HG02623 (cell line): Measurements from ENCODE around the gene ZBTB44.
"Not testable (repeated sequence)": the region's sequence is repeated elsewhere in the genome, so short reads cannot be mapped to it uniquely, and the experiment has no call there.

Source experiments
- ATAC-seq: cut with Tn5 transposase; IDR thresholded peaks from one replicate; pipeline ENCODE4 v1.9.1; 2021; ENCODE audit warnings: moderate library complexity; ENCODE audit not compliant: unreplicated experiment

Gene ZBTB44

GRCh38 chr11:130313383-130314183 lies 1.1 kb downstream of the ZBTB44 start:
- no peak for ATAC-seq

- no peak for ATAC-seq
Measured at GRCh38 chr11:130312046-130312445, 2.7 kb downstream of the ZBTB44 start.

GRCh38 chr11:130310622-130311021 lies 4.1 kb downstream of the ZBTB44 start:
- ATAC-seq: no peak

- no peak for ATAC-seq
Measured at GRCh38 chr11:130308886-130309285, 5.8 kb downstream of the ZBTB44 start.

- no peak for ATAC-seq
Measured at GRCh38 chr11:130308059-130308458, 6.7 kb downstream of the ZBTB44 start.

GRCh38 chr11:130304651-130305050 lies 10.1 kb downstream of the ZBTB44 start:
- no peak for ATAC-seq

GRCh38 chr11:130301002-130301401 lies 13.7 kb downstream of the ZBTB44 start:
- ATAC-seq: no peak

- ATAC-seq: peak; percentile 49
Measured at GRCh38 chr11:130300567-130300966, 14.2 kb downstream of the ZBTB44 start.

GRCh38 chr11:130299978-130300377 lies 14.7 kb downstream of the ZBTB44 start:
- no peak for ATAC-seq

GRCh38 chr11:130295657-130296056 lies 19.1 kb downstream of the ZBTB44 start:
- ATAC-seq: no peak

- ATAC-seq: no peak
Measured at GRCh38 chr11:130282111-130282510, 32.6 kb downstream of the ZBTB44 start.

GRCh38 chr11:130281341-130281740 lies 33.4 kb downstream of the ZBTB44 start:
- not testable (repeated sequence) for ATAC-seq

GRCh38 chr11:130279989-130280388 lies 34.7 kb downstream of the ZBTB44 start:
- no peak for ATAC-seq

- ATAC-seq: no peak
Measured at GRCh38 chr11:130278745-130279144, 36.0 kb downstream of the ZBTB44 start.

- no peak for ATAC-seq
Measured at GRCh38 chr11:130278151-130278550, 36.6 kb downstream of the ZBTB44 start.

- ATAC-seq: no peak
Measured at GRCh38 chr11:130272336-130272735, 42.4 kb downstream of the ZBTB44 start.

GRCh38 chr11:130269326-130269943 lies 45.3 kb downstream of the ZBTB44 start:
- ATAC-seq: peak; percentile 87

- no peak for ATAC-seq
Measured at GRCh38 chr11:130263351-130263750, 51.4 kb downstream of the ZBTB44 start.

- ATAC-seq: no peak
Measured at GRCh38 chr11:130262424-130262823, 52.3 kb downstream of the ZBTB44 start.

GRCh38 chr11:130261571-130261970 lies 53.1 kb downstream of the ZBTB44 start:
- ATAC-seq: no peak

- no peak for ATAC-seq
Measured at GRCh38 chr11:130260742-130261141, 54.0 kb downstream of the ZBTB44 start.

- ATAC-seq: no peak
Measured at GRCh38 chr11:130260080-130260627, 54.6 kb downstream of the ZBTB44 start.
